Suppressor macrophage treated with lipopolysaccharide for 4 hours (primary cell): ENCODE results near the gene NDUFV3.
"Not testable (repeated sequence)": the region's sequence is repeated elsewhere in the genome, so short reads cannot be mapped to it uniquely, and the experiment has no call there.

ENCODE experiments used
- DNase-seq: peaks from one replicate; pipeline ENCODE4 v3.0.0-alpha.2; 2020

NDUFV3 gene

GRCh38 chr21:42857216-42857615 lies 35.9 kb upstream of the NDUFV3 start:
- no peak for DNase-seq

- no peak for DNase-seq
These were observed 34.8 kb upstream of the NDUFV3 start for GRCh38 chr21:42858185-42858847.

- no peak for DNase-seq
These were observed 33.9 kb upstream of the NDUFV3 start for GRCh38 chr21:42858957-42859890.

- DNase-seq, result no peak
These were observed 33.2 kb upstream of the NDUFV3 start for GRCh38 chr21:42859891-42860230.

GRCh38 chr21:42860345-42860744 lies 32.8 kb upstream of the NDUFV3 start:
- no peak for DNase-seq

GRCh38 chr21:42861311-42861847 lies 31.7 kb upstream of the NDUFV3 start:
- DNase-seq, result no peak

GRCh38 chr21:42861848-42862400 lies 31.2 kb upstream of the NDUFV3 start:
- no peak for DNase-seq

GRCh38 chr21:42862774-42863503 lies 30.2 kb upstream of the NDUFV3 start:
- DNase-seq, result no peak

- no peak for DNase-seq
These were observed 29.6 kb upstream of the NDUFV3 start for GRCh38 chr21:42863504-42863870.

GRCh38 chr21:42864286-42864685 lies 28.8 kb upstream of the NDUFV3 start:
- no peak for DNase-seq

GRCh38 chr21:42864815-42865775 lies 28.0 kb upstream of the NDUFV3 start:
- DNase-seq, result no peak

GRCh38 chr21:42865776-42866160 lies 27.3 kb upstream of the NDUFV3 start:
- no peak for DNase-seq

GRCh38 chr21:42868196-42868595 lies 24.9 kb upstream of the NDUFV3 start:
- no peak for DNase-seq

- DNase-seq, result no peak
These were observed 20.0 kb upstream of the NDUFV3 start for GRCh38 chr21:42873096-42873495.

- not testable (repeated sequence) for DNase-seq
These were observed 17.3 kb upstream of the NDUFV3 start for GRCh38 chr21:42875811-42876210.

GRCh38 chr21:42878678-42878992 lies 14.5 kb upstream of the NDUFV3 start:
- DNase-seq, result no peak

GRCh38 chr21:42878993-42879787 lies 13.9 kb upstream of the NDUFV3 start, which contains the start of gene WDR4:
Gene WDR4, minus strand, starts transcription at chr21:42879539. Its CDS starts 44 bp downstream, at chr21:42879495.
- peak; percentile 99 for DNase-seq

GRCh38 chr21:42880352-42880751 lies 12.8 kb upstream of the NDUFV3 start:
- DNase-seq, result no peak

GRCh38 chr21:42883921-42884320 lies 9.2 kb upstream of the NDUFV3 start:
- DNase-seq, result no peak

GRCh38 chr21:42887326-42887725 lies 5.8 kb upstream of the NDUFV3 start:
- no peak for DNase-seq

- DNase-seq, result no peak
These were observed 553 bp upstream of the NDUFV3 start for GRCh38 chr21:42892582-42892930.
